GM10266 (cell line): ENCODE results near the gene FAM120A.

Experiments used
- DNase-seq: peaks from one replicate; pipeline ENCODE4 v3.0.0; 2012; ENCODE audit errors: extremely low spot score
- TF ChIP-seq, protein P1 (sequence below): IDR thresholded peaks from 2 replicates; pipeline ENCODE4 v1.5.1; 2012; ENCODE audit warnings: mild to moderate bottlenecking, low read depth; ENCODE audit not compliant: control insufficient read depth, insufficient read depth; ENCODE audit errors: missing control alignments

FAM120A gene

DNA sequence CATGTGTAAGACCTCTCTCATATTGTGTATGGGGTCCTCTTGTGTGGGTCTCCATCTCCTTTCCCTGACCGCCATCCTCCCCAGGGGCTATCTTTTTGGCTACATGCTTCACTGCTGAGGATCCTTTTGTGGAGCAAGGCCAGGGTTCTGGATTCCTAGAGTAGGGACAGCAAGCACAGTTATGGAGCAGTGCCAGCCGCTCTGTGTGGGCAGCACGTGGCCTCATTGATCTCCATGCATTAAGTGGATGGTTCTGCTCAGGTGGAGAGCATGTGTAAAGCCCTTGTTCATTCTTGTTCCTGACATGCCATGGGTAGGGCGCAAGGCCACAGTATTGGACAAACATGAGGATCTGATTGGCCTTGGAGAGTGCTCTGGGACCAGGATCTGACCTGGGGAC, 133.8 kb downstream of the FAM120A start:
- no peak for DNase-seq
- TF ChIP-seq, protein P1, sequence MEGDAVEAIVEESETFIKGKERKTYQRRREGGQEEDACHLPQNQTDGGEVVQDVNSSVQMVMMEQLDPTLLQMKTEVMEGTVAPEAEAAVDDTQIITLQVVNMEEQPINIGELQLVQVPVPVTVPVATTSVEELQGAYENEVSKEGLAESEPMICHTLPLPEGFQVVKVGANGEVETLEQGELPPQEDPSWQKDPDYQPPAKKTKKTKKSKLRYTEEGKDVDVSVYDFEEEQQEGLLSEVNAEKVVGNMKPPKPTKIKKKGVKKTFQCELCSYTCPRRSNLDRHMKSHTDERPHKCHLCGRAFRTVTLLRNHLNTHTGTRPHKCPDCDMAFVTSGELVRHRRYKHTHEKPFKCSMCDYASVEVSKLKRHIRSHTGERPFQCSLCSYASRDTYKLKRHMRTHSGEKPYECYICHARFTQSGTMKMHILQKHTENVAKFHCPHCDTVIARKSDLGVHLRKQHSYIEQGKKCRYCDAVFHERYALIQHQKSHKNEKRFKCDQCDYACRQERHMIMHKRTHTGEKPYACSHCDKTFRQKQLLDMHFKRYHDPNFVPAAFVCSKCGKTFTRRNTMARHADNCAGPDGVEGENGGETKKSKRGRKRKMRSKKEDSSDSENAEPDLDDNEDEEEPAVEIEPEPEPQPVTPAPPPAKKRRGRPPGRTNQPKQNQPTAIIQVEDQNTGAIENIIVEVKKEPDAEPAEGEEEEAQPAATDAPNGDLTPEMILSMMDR, result no peak

- no peak for DNase-seq
Measured at GRCh38 chr9:93585695-93586094, 134.2 kb downstream of the FAM120A start.

GRCh38 chr9:93586290-93587057, 135.0 kb downstream of the FAM120A start:
- TF ChIP-seq, protein P1, result no peak
- no peak for DNase-seq

More at GRCh38 chr9:93585695-93586094, 134.2 kb downstream of the FAM120A start:
- TF ChIP-seq, protein P1, result no peak

GRCh38 chr9:93587284-93587650, 135.8 kb downstream of the FAM120A start:
- DNase-seq, result no peak
- TF ChIP-seq, protein P1, result no peak

DNA sequence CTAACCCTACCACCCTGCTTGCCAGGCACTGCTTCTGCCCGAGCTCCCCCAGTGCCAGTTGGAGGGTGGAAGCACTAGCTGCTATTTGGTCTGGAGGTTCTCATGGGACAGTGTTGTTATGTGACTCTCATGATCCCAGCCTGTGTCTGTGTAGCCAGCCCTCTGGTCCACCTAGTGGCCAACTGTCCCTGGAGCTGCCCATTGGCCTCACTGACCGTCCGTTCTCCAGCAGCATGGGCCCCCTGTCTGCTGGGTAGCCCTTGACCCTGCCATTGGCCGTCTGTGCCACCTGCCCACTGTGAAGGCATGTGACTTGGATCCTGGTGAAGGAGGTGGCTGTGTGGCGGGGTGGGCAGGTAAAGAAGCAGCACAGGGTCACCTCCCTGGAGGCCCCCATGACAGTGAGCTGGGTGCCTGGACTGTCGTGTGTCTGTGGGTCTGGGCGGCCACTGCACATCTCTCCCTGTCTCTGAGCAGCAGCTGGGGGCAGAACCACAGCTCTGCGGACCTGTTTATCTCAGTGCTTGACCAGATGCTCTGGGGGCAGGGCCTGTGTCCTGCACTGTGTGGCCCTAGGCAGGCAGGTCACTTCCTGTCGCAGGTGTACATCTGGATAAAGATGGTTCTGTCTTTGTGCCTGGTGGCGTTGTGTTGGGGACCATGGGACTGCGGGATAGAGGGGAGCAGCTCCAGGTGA, 136.3 kb downstream of the FAM120A start:
- DNase-seq, result no peak
- TF ChIP-seq, protein P1, result no peak

- no peak for DNase-seq
- TF ChIP-seq, protein P1, result no peak
Measured at GRCh38 chr9:93588641-93589609, 137.4 kb downstream of the FAM120A start.
